A673 (cell line): ENCODE measurements around the gene CFAP90. TPM values are rescaled to one million over a fixed set of nuclear protein-coding genes. Genes with fewer than 3 reads are reported as not detected.
A peak's percentile ranks its signal among the peaks of the same experiment; 100 is the strongest.

ENCODE experiments used
- BruUV-seq: library from RNA; stranded (reverse); fragments of 400-500 nt; replicated peaks from 2 replicates; lab custom pipeline; 2021; lab: Mats Ljungman, UMichigan
- CTCF ChIA-PET: fragments of 300-600 bp; sonication (Branson Sonifier 250); formaldehyde crosslinking; loops from one replicate; lab custom pipeline; 2022; ENCODE audit warnings: antibody characterized with exemption; lab: Charles Lee
- POLR2A ChIA-PET: fragments of 300-600 bp; sonication (Branson Sonifier 250); formaldehyde crosslinking; loops from one replicate; lab custom pipeline; 2022; ENCODE audit warnings: antibody characterized with exemption; ENCODE audit not compliant: low non-redundant PET; lab: Charles Lee
- DNase-seq: peaks from one replicate; pipeline ENCODE4 v3.0.0-alpha.2; 2015; ENCODE audit warnings: low spot score
- H3K27ac ChIP-seq: fragments of 200-600 bp; sonication (generic); 2 replicates; pipeline ENCODE4 v1.5.1; 2016; ENCODE audit warnings: mixed run types, low read depth, mild to moderate bottlenecking, mixed read lengths, antibody characterized with exemption, low read length; ENCODE audit not compliant: poor library complexity, severe bottlenecking
- H3K27me3 ChIP-seq: fragments of 200-600 bp; sonication (generic); replicated peaks from 2 replicates; pipeline ENCODE4 v1.6.1; 2017; ENCODE audit warnings: mixed run types, low read depth, mild to moderate bottlenecking, mixed read lengths, antibody characterized with exemption, low read length; ENCODE audit not compliant: insufficient read depth, poor library complexity
- H3K36me3 ChIP-seq: fragments of 200-600 bp; sonication (generic); 2 replicates; pipeline ENCODE4 v1.6.1; 2016; ENCODE audit warnings: mixed run types, mild to moderate bottlenecking, mixed read lengths, antibody characterized with exemption, low read length; ENCODE audit not compliant: insufficient read depth, poor library complexity, severe bottlenecking
- H3K4me1 ChIP-seq: fragments of 200-600 bp; sonication (generic); 2 replicates; pipeline ENCODE4 v1.6.1; 2017; ENCODE audit warnings: mixed run types, mild to moderate bottlenecking, mixed read lengths, antibody characterized with exemption, low read length; ENCODE audit not compliant: insufficient read depth, poor library complexity, severe bottlenecking
- H3K4me3 ChIP-seq: fragments of 200-600 bp; sonication (generic); 2 replicates; pipeline ENCODE4 v1.5.1; 2016; ENCODE audit warnings: low read depth, mixed run types, mild to moderate bottlenecking, mixed read lengths, low read length; ENCODE audit not compliant: poor library complexity, severe bottlenecking
- H3K9me3 ChIP-seq: fragments of 200-600 bp; sonication (generic); 2 replicates; pipeline ENCODE4 v1.6.1; 2016; ENCODE audit warnings: mixed run types, low read depth, mild to moderate bottlenecking, mixed read lengths, antibody characterized with exemption, low read length; ENCODE audit not compliant: poor library complexity, severe bottlenecking
- CTCF ChIP-seq: fragments of 300-800, 200-600 bp; sonication (generic); conservative IDR thresholded peaks from 2 replicates; pipeline ENCODE4 v1.5.1; 2017; ENCODE audit warnings: low read depth, mild to moderate bottlenecking, antibody characterized with exemption, low read length, moderate library complexity, mixed read lengths
- EZH2 ChIP-seq: fragments of 200-600 bp; sonication (generic); IDR thresholded peaks from 2 replicates; pipeline ENCODE4 v1.6.1; 2017; ENCODE audit warnings: borderline replicate concordance, low read depth, mild to moderate bottlenecking, mixed read lengths, antibody characterized with exemption, low read length; ENCODE audit not compliant: poor library complexity, severe bottlenecking
- intact Hi-C: fragments of 100-400 bp; cut with micrococcal nuclease; formaldehyde crosslinking; loops from one replicate; pipeline ENCODE4 v1.10.0; 2022; ENCODE audit not compliant: unreplicated experiment
- total RNA-seq: library from RNA; stranded (reverse); gene quantifications from 2 replicates; pipeline ENCODE4 v1.2.3, GENCODE V29; 2021

The CFAP90 gene
- total RNA-seq, 1 experiment from 2014 or later = not detected

- no TSS peak for BruUV-seq
- Histone ChIP-seq H3K27ac (no peak overlapping the region), H3K4me1 (peaks cover 21% of the 10 kb centered on the region), H3K27me3 (no peaks in the 10 kb centered on the region), H3K36me3 (peaks cover 50% of the 10 kb centered on the region), H3K4me3 (no peak overlapping the region), H3K9me3 (no peaks in the 10 kb centered on the region)
- DNase-seq = peak; percentile 29
- CTCF ChIA-PET = no interaction called here
- POLR2A ChIA-PET = interaction anchor here (0.5 kb wide), 1 partner anchor 13 kb away, joined by 5 read pairs; no protein-coding TSS in a partner anchor
- intact Hi-C loops = loop anchor here (10.0 kb wide), 1 partner anchor 1102 kb away; no protein-coding TSS in a partner anchor
- TF ChIP-seq CTCF (no peak), EZH2 (no peak)
Observed at GRCh38 chr5:7876867-7877266, 25.9 kb upstream of the CFAP90 start.

- Histone ChIP-seq H3K4me3 (no peak overlapping the region), H3K27ac (no peak overlapping the region), H3K27me3 (no peaks in the 10 kb centered on the region), H3K36me3 (peaks cover 44% of the 10 kb centered on the region), H3K4me1 (peaks cover 26% of the 10 kb centered on the region), H3K9me3 (no peaks in the 10 kb centered on the region)
- no peak for TF ChIP-seq EZH2
- no peak for TF ChIP-seq CTCF
- ChIA-PET CTCF (interaction anchor here (0.7 kb wide), 1 partner anchor 47 kb away, joined by 3 read pairs; no protein-coding TSS in a partner anchor), POLR2A (no interaction called here)
- no peak for DNase-seq
- intact Hi-C loops = loop anchor here (10.0 kb wide), 1 partner anchor 1100 kb away; no protein-coding TSS in a partner anchor
- no TSS peak for BruUV-seq
Observed at GRCh38 chr5:7875151-7875550, 24.2 kb upstream of the CFAP90 start.

GRCh38 chr5:7874639-7875038 lies 23.7 kb upstream of the CFAP90 start:
- ChIA-PET CTCF (interaction anchor here (0.7 kb wide), 1 partner anchor 47 kb away, joined by 3 read pairs; no protein-coding TSS in a partner anchor), POLR2A (no interaction called here)
- DNase-seq = no peak
- intact Hi-C loops = loop anchor here (10.0 kb wide), 1 partner anchor 1100 kb away; no protein-coding TSS in a partner anchor
- Histone ChIP-seq H3K27ac (no peak overlapping the region), H3K9me3 (no peaks in the 10 kb centered on the region), H3K4me3 (no peak overlapping the region), H3K27me3 (no peaks in the 10 kb centered on the region), H3K36me3 (peaks cover 40% of the 10 kb centered on the region), H3K4me1 (peaks cover 22% of the 10 kb centered on the region)
- BruUV-seq = no TSS peak
- TF ChIP-seq EZH2 (no peak), CTCF (no peak)
